ENCODE measurements around the gene CEP112. TPM values are rescaled to one million over a fixed set of nuclear protein-coding genes. Genes with fewer than 3 reads are reported as not detected.

Gene CEP112
- total RNA-seq, 1 donor from 2014 or later = 9.5 TPM

DNA sequence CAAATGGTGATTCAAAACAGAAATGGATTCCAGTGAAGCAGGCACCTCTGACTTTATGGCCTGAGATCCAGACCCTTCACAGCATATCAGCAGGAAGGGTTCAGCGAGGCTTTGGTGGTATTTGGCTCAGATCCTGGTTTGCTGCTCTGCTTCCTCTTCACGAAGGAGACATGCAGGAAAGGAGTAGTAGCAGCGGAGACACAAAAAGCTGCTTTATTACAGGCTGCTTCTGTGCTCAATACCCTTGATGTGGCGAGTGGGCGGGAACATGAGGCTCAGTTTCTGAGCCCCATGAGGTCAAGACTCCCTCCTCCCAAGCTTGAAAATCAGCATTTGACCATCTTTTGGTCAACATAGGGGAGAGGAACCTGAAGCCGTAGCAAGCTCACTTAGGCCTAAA lies 417.1 kb downstream of the CEP112 start:
- DNase-seq (ENCODE audit: extremely low spot score, unreplicated experiment) = no peak
- Mint-ChIP-seq H3K9me3 (ENCODE audit: unreplicated experiment) (no peaks in the 10 kb centered on the region), H3K36me3 (ENCODE audit: unreplicated experiment) (peaks cover 1% of the 10 kb centered on the region), H3K27ac (ENCODE audit: unreplicated experiment) (no peak overlapping the region), H3K27me3 (ENCODE audit: unreplicated experiment) (no peaks in the 10 kb centered on the region), H3K4me1 (ENCODE audit: unreplicated experiment) (peaks cover 1% of the 10 kb centered on the region), H3K4me3 (ENCODE audit: unreplicated experiment) (no peak overlapping the region)
- TF ChIP-seq, protein P1, sequence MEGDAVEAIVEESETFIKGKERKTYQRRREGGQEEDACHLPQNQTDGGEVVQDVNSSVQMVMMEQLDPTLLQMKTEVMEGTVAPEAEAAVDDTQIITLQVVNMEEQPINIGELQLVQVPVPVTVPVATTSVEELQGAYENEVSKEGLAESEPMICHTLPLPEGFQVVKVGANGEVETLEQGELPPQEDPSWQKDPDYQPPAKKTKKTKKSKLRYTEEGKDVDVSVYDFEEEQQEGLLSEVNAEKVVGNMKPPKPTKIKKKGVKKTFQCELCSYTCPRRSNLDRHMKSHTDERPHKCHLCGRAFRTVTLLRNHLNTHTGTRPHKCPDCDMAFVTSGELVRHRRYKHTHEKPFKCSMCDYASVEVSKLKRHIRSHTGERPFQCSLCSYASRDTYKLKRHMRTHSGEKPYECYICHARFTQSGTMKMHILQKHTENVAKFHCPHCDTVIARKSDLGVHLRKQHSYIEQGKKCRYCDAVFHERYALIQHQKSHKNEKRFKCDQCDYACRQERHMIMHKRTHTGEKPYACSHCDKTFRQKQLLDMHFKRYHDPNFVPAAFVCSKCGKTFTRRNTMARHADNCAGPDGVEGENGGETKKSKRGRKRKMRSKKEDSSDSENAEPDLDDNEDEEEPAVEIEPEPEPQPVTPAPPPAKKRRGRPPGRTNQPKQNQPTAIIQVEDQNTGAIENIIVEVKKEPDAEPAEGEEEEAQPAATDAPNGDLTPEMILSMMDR (IDR thresholded peaks at IDR 0.05) = no peak

DNA sequence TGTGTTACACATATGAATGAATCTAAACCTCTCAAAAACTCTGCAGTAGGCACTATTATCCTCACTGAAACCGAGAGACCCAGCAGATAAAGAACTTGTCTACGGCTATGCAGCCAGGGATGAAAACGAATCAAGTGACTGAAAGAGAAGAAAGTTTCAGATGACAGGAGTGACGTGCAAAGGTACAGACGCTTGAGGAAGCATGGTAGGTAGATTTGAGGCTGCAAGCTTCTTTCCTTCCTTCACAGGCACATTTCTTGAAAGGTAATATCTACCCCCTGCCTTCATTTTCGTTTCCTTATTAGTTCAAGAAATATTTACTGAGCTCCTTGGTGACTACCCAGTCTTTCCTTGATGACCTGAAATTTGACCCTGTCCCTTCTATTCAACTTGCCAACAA lies 418.9 kb downstream of the CEP112 start:
- peaks cover 1% of the 10 kb centered on the region for H3K36me3 Mint-ChIP-seq (ENCODE audit: unreplicated experiment)
- no peaks in the 10 kb centered on the region for H3K9me3 Mint-ChIP-seq (ENCODE audit: unreplicated experiment)
- TF ChIP-seq, protein P1 (IDR thresholded peaks at IDR 0.05) = no peak
- H3K4me1 Mint-ChIP-seq (ENCODE audit: unreplicated experiment) = no peaks in the 10 kb centered on the region
- no peak overlapping the region for H3K27ac Mint-ChIP-seq (ENCODE audit: unreplicated experiment)
- no peak overlapping the region for H3K4me3 Mint-ChIP-seq (ENCODE audit: unreplicated experiment)
- no peaks in the 10 kb centered on the region for H3K27me3 Mint-ChIP-seq (ENCODE audit: unreplicated experiment)
- DNase-seq (ENCODE audit: extremely low spot score, unreplicated experiment) = no peak

DNA sequence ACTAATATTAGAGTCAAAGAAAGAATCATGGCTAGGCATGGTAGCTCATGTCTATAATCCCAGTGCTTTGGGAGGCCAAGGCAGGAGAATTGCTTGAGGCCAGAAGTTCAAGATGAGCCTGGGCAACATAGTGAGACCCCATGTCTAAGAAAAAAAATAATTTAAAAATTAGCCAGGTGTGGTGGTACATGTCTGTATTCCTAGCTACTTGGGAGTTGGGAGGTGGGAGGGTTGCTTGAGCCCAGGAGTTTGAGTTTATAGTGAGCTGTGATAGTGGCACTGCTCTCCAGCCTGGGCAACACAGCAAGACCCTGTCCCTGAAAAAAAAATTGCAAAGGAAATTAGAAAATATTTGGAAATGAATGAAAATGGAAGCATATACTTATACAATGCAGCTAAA lies 420.2 kb downstream of the CEP112 start:
- Mint-ChIP-seq H3K36me3 (ENCODE audit: unreplicated experiment) (peaks cover 1% of the 10 kb centered on the region), H3K27me3 (ENCODE audit: unreplicated experiment) (no peaks in the 10 kb centered on the region), H3K27ac (ENCODE audit: unreplicated experiment) (no peak overlapping the region), H3K9me3 (ENCODE audit: unreplicated experiment) (peaks cover 4% of the 10 kb centered on the region), H3K4me3 (ENCODE audit: unreplicated experiment) (no peak overlapping the region), H3K4me1 (ENCODE audit: unreplicated experiment) (no peaks in the 10 kb centered on the region)
- TF ChIP-seq, protein P1 (IDR thresholded peaks at IDR 0.05) = no peak
- DNase-seq (ENCODE audit: extremely low spot score, unreplicated experiment) = no peak

DNA sequence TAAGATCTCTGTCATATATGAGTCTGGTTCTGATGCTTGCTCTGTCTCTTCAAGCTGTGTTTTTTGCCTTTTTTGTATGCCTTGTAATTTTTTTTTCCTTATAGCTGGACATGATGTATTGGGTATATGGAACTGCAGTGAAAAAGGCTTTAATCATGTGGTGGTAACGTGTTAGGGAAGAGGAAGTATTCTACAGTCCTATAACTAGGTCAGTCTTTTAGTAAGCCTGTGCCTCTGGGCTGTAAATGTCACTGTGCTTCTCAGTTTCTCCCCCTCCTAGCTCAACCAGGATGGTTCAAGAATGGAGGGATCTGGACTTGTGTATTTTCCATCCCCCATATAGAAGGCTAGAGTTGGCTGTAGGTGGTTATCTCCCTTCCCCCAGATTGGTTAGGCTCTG lies 428.1 kb downstream of the CEP112 start:
- TF ChIP-seq, protein P1 (IDR thresholded peaks at IDR 0.05) = no peak
- Mint-ChIP-seq H3K27ac (ENCODE audit: unreplicated experiment) (no peak overlapping the region), H3K4me3 (ENCODE audit: unreplicated experiment) (no peak overlapping the region), H3K4me1 (ENCODE audit: unreplicated experiment) (peaks cover 8% of the 10 kb centered on the region), H3K36me3 (ENCODE audit: unreplicated experiment) (peaks cover 3% of the 10 kb centered on the region), H3K27me3 (ENCODE audit: unreplicated experiment) (no peaks in the 10 kb centered on the region), H3K9me3 (ENCODE audit: unreplicated experiment) (peaks cover 8% of the 10 kb centered on the region)
- DNase-seq (ENCODE audit: extremely low spot score, unreplicated experiment) = no peak

DNA sequence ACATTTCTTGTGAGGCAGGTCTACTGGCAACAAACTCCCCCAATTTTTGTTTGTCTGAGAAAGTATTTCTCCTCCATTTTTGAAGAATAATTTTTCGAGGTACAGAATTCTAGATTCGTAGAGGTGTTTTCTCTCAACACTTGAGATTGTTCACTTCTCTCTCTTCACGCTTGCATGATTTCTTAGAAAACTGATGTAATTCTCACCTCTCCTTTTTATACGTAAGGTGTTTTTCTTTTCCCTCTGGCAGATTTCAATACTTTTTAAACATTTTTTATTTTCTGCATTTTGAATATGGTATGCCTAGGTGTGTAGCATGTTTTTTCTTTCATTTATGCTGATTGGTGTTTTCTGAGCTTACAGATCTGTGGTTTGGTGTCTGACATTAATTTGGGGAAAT lies 429.0 kb downstream of the CEP112 start:
- Mint-ChIP-seq H3K27me3 (ENCODE audit: unreplicated experiment) (no peaks in the 10 kb centered on the region), H3K36me3 (ENCODE audit: unreplicated experiment) (peaks cover 3% of the 10 kb centered on the region), H3K27ac (ENCODE audit: unreplicated experiment) (no peak overlapping the region), H3K4me3 (ENCODE audit: unreplicated experiment) (no peak overlapping the region), H3K4me1 (ENCODE audit: unreplicated experiment) (peaks cover 8% of the 10 kb centered on the region), H3K9me3 (ENCODE audit: unreplicated experiment) (peaks cover 8% of the 10 kb centered on the region)
- TF ChIP-seq, protein P1 (IDR thresholded peaks at IDR 0.05) = no peak
- no peak for DNase-seq (ENCODE audit: extremely low spot score, unreplicated experiment)

All from osteocyte (in vitro differentiated cells).